CD4-positive, alpha-beta T cell treated with Interleukin-15 for 4 hours (primary cell): ENCODE measurements around the gene COL6A1.
"Not testable (repeated sequence)": the region's sequence is repeated elsewhere in the genome, so short reads cannot be mapped to it uniquely, and the experiment has no call there.

Experiments used
- DNase-seq: peaks from one replicate; pipeline ENCODE4 v3.0.0-alpha.2; 2020; ENCODE audit warnings: low spot score

The COL6A1 gene

DNA sequence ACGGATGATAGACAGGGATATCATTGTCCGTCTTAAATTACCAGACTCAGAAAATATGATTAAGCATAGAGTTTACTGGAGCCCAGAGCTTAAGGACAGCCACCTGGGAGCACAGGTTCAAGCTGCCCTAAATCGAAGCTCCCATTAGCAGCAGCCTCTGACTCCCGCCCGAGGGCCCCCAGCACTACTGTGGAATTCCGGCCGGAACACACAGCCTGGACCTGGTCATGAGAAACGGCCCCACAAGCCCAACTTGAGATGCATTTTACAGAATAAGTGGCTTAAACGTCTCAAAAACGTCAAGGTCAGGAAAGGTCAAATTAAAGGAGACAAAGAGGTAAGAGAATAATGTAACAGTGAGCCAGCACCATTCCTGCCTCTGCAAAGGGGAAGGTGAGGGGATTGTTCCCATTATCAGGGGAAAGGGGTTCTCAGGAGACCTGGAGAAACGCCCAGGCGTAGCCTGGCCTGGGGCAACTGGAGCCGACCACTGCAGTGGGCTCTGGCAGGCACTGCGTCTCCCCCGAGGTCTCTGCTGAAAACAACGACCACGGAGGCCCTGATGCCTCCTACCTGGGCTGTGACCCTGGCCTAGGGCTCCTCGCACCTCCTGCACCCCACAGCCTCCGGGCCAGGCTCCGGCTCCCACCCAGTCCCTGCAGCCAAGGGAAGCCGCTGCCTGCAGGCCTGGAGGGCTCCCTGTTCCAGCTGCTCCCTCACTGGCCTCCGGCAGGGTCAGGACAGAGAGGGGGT is 11.5 kb upstream of the COL6A1 start:
- DNase-seq, result no peak

DNA sequence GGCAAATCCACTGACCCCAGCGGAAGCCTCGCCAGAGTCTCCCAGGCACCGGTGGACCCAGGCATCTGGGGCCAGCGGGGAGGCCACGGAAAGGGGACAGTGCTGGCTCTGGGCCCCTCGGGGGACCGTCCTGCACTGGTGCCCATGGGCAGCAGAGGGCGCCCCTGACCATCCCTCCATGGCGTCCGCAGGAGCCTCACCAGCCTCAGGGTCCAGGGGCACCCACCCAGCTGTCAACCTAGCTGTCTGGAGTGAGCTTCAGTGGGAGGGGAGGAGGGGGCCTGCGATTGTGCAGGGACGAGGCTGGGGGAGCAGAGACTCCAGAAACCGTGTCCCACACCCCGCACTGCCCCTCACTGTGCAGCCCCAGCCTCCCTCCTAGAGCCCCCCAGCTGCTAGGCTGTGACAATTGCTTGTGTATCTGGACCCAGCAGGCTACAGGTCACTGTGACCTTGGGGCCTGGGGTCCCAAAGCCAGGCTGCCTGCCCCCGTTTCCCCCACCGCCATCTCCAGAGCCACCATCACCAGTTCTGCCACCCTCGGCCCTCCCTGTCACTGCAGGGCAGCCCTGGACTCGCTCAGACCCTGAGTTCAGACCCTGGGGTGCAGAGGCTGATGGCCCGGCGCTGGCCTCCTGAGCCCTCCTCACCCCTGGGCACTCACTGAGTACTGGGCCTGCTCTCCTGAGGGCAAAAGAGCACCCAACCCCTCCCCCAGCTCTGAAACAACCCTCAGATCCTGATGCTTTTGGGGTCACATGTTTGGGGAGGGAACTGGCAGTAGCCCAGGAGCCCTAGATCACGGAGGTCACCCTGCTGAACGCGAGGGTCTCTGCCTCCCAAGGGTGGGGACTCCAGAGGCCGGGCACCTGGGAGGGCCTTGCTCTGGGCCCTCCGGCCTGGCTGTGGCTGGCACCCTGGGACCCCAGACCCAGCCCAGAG is 10.6 kb upstream of the COL6A1 start:
- DNase-seq, result peak; percentile 28

DNA sequence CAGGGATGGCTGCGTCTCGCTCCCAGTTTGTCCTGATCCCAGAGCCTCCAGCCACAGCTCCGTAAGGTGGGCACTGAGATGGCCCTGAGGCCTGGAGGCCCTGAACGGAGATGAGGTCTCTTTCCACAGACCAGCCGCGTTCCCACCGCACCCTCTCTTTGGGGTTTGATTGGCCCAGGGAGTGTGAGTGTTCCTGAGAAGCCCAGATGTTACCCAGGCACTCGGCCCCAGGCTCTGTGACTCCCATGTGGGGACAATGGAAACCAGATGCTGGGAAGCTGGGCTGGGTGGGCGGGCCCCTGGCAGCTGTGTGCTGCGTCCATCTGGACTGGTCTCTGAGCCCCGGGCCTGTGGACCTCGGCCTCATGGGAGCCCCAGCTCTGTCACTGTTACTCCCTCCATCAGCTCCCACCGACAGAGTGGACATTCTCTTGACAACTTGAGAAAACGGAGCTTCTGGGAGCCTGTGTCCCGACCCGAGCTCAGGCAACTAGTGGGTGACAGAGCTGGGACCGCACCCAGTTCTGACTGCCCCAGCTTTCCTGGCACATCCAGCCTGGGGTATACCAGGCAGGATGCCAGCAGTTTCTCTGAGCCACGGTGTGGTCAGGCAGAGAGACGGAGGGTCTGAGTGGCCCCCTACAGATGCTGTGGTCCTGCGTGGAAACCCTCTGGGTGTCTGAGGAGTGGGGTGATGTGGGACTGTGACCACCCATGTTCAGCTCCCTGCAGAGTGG is 9.8 kb upstream of the COL6A1 start:
- DNase-seq, result no peak

DNA sequence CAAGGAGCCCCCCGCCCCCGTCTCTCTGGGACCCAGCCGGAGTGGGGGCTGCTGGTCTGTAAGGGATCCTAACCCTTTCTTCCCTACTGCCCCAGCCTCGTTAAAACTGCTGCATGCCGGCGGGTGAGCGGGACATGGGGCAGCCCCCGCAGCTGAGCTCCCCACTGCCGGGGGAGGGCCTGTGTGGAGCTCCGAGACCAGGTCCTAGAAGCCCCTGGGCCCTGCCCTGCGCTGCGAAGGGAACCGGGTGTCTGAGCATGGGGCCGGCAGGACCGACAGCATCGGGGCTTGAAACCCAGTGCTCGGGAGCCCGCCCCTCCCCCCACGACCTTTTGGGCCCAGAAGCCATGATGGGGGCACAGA is 9.2 kb upstream of the COL6A1 start:
- no peak for DNase-seq

DNA sequence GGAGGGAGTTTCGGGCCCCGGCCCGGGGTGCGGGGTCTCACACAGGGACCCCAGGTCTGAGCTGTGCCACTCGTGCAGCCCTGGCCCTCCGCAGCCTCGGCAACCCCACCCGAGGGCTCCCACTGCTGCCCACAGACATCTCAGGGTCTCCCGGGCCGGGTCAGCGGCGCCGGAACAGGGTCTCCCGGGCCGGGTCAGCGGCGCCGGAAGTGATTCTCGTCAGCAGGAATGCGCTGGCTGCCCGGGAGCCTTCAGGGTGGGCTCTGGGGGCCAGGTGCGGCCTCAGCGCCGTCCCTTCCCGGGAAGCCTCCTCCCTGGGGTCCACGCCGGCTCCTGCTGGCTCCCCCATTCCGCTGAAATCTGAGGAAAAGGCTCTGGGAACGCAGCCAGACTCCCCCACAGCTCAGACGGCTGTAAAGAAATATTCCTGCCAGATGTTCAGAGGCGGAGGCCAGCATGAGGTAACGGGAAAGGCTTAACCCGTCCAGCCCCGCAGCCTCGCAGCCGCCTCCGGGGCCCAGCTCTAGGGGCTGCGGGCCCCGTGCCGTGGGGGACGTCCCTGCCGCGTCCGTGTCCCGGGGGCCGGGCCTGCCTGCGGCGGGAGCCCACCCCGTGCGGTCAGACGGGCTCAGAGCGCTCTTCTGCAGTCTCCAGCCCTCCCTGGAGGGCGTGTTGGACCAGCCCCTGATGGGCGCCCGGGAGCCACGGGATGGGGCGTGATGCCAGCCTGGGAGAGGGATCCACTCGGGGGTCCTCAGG is 8.7 kb upstream of the COL6A1 start:
- no peak for DNase-seq

DNA sequence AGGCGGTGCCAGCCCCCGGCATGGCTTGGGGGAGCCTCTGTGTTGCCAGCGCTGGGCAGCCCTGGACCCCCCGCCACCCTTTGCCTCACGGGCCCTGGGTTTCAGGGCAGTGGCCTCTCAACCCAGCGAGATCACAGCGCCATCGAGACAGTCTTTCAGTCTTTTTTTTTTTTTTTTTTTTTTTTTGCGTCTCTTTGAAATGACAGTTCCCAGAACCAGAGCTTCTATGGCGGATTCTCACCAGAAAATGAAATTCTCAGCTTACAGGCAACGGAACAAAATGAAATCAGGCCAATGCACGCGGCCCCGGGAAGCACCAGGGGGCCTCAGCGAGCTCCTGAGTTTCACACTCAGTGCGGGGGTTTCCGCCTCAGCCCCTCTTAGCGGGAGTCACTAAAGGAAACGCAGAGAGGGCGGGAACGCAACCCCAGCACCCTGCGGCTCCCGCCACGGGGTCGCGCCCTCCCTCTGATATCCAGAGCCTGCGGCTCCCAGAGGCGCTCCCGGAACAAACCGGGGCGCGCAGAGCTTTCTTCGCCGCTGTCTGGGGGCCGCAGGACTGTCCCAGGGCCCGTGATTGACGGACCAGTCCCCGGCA is 8.0 kb upstream of the COL6A1 start:
- DNase-seq, result peak; percentile 79

DNA sequence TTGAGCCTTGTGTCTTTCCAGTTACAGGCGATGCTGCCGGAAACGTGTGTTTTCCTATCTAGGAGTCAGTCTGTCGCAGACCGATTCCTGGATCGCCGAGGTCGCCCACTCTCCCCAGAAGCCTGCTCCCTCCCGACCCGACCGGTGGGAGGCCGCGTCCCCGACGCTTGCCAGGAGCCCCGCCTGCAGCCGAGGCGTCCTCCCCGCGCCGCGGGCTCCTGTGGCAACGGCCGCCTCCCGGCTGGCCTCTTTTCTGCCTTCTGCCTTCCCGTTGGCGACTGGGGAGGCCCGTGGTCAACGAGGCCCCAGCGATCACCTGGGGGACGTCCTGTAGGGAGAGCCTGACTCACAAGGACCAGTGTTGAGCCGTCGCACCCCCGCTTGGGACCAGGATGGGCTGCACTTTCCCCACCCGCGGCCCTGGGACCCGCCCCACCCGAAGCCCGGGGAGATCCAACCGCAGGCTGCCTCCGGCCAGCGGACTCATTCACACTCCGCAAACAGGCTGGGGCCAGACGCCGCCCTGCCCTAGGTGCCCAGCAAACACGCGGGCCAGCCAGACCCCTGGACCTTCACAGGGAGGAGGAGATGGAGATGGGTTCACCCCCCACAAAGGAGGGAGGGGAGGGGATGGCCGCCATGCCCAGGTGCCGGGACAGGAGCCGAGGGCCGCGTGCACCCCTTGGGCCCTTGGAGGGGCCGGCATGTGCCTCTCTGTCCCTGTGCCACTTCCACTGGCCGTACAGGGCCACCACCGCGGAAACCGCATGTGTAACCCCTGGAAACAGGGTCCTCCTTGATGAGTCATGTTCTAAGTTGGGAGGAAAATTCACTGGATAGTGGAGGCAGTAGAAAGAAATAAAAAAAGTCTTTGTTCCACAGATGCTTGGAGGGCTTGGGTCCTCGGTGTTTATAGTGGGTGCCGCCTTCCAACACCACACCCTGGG is 7.2 kb upstream of the COL6A1 start:
- DNase-seq, result no peak

DNA sequence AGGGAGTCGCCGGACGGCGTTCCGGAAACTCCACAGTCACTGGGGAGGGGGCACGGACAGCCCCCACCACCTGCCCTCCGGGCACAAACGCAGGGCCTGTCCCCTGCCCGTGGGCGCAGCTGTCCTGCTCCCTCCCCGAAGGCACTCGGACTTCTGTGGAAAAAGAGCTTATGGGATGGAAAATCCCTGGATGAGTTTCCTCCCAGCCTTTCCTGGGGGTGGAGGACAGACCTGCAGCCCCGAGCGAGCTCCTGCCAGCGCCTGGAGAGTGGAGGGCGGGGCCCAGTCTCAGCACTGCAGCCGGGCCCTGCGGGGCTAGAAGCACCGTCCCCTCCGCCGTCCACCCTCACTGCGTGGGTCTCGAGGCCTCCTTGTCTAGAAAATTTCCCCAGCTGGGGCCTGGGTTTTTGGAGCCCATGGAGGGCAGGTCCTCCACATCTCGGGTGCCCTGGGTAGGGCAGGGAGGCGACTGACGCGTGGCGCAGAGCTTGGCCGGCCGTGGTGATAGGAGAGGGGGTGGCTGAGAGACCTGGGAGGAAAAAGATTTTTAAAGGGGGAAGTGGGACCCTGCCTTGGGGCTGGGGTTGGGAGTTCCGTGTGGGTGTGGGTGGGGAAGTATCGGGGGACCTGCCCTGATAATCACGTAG is 6.4 kb upstream of the COL6A1 start:
- no peak for DNase-seq

DNA sequence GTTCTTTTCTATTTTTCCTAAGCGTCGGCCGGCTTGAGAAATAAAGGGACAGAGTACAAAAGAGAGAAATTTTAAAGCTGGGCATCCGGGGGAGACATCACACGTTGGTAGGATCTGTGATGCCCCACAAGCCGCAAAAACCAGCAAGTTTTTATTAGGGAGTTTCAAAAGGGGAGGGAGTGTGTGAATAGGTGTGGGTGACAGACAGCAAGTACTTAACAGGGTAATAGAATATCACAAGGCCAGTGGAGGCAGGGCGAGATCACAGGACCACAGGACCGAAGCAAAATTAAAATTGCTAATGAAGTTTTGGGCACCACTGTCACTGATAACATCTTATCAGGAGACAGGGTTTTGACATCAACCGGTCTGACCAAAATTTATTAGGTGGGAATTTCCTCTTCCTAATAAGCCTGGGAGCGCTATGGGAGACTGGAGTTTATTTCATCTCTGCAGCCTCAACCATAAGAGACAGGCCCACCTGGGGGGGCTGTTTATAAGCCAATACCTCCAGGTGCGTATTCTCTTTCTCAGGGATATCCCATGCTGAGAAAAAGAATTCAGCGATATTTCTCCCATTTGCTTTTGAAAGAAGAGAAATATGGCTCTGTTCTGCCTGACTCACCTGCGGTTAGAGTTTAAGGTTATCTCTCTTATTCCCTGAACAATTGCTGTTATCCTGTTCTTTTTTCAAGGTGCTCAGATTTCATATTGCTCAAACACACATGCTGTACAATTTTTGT is 5.7 kb upstream of the COL6A1 start:
- not testable (repeated sequence) for DNase-seq

DNA sequence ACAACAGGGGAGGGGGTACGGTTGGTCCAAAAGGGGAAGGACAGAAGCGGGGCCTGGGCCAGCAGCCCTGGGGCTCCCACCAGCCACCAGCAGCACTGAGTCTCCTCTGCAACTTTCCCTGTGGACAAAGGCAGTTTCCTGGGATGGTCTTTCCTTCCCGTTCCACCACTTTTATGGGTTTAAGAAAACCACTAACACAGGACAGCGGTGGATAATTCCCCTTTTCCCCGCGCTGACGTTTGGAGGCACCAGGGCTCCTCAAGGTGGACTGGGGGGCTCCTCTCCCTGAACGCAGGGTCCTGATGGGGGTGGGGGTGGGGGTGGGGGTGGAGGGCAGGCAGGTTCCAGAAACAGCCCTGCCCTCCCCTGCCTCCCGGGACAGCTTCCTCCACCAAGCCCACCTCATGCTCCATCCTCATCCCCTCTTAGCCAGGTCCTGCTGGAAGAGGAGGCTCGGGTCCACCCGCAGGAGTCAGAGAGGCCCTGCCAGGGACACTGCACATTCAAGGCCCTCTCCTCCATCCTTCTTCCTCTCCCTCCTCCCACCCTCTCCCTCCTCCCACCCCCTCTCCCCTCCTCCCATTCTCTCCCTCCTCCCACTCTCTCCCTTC is 4.8 kb upstream of the COL6A1 start:
- DNase-seq, result no peak

DNA sequence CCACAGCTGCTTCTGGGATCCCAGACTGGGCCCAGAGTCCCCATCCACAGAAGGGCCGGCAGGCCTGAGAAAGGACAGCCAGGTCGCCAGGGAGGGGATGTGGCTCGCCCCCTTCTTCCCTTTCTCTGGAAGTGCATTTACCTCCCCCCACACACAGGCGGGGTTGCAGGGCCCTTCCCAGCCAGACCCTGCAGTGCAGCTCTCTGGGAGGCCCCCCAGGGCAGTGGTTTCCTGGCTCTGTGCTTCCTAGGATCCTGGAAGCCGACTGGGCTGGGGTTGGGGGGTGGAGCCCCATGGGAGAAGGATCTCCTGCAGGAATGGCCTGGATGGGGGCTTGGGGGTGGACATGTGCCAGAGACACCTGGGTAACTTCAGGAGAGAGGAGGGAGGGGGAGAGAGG is 4.2 kb upstream of the COL6A1 start:
- no peak for DNase-seq

DNA sequence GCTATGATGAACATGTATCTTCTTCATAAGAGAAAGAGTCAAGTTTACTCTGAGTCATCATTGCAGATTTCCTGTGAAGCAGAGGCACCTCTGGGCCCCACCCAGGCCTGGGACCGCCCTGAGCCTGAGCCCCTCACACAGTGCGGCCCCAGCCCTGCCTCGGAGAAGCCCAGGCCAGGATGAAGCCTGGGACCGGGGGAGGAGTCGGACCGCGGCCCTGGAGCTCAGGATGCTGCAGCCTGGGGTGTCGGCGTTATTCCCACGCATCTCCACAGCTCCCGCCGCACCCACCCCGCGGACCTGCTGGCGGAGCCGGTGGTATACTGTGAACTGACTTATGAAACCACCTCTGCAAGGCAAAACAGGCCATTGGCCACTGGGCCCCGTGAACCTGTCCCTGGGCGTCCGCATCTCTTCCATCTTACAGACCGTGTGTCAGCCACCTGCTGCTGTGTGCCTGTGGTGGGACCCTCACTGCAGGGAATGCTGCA is 2.4 kb upstream of the COL6A1 start:
- DNase-seq, result no peak

DNA sequence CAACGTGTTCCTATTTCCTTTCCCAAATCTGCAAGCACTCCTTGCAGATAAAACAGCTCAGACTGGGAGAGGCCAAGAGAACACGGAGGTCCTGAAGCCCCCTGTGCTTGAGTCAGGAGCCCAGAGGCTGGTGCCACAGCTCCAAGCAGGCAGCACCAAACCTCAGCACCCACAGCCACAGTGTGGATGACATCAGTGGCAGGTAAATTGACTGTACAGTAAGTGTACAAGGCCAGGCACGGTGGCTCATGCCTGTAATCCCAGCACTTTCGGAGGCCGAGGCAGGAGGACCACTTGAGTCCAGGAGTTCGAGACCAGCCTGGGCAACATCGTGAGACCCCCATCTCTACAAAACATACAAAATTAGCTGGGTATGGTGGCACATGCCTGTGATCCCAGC is 1.9 kb upstream of the COL6A1 start:
- no peak for DNase-seq

DNA sequence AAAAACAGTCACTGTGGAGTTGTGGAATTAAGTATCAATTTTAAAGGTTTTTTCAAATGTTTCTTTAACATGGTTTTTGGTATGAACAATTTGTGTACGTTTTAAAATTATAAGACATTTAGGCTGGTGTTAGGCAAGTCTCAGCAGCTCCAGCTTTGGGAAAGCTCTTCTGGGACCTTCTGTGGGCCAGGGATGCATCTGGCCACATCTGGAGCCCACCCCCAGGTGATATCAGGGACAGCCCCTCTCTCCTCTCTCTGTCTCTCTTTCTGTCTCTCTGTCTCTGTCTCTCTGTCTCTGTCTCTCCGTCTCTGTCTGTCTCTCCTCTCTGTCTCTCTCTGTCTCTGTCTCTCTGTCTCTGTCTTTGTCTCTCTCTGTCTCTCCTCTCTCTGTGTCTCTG is 1.3 kb upstream of the COL6A1 start:
- no peak for DNase-seq

DNA sequence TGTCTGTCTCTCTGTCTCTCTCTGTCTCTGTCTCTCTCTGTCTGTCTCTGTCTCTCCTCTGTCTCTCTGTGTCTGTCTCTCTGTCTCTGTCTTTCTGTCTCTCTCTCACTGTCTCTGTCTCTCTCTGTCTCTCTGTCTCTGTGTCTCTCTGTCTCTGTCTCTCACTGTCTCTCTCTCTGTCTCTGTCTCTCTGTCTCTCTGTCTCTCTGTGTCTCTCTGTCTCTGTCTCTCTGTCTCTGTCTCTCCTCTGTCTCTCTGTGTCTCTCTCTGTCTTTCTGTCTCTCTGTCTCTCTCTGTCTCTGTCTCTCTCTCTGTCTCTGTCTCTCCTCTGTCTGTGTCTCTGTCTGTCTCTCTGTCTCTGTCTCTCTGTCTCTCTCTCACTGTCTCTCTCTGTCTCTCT is 873 bp upstream of the COL6A1 start:
- no peak for DNase-seq

DNA sequence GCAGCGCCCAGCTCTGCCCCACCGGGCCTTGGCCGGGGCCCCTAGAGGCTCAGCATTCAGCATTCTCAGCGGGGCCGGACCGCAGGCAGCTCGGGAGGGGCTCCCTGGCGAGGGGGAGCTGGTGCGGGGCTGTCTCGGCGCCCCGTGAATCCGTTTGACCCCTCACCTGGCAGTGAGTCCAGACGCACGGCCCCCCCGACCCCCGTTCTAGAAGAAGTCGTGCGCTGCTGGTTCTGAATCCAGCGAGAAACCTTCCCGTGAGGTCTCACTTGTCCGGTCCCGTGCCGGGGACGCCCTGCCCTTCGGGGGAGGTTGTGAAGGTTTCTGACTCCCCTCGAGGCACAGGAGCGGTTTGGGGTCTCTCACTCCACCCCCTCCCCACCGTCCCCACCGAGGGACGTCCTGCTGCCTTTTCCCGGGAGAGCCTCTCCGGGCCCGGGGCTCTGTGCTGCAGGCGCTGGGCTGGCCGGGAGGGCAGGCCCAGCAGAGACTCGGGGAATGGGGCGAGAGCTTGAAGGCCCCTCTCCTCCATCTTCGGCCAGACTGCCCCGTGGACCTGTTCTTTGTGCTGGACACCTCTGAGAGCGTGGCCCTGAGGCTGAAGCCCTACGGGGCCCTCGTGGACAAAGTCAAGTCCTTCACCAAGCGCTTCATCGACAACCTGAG is 655 bp downstream of the COL6A1 start:
- DNase-seq, result no peak

DNA sequence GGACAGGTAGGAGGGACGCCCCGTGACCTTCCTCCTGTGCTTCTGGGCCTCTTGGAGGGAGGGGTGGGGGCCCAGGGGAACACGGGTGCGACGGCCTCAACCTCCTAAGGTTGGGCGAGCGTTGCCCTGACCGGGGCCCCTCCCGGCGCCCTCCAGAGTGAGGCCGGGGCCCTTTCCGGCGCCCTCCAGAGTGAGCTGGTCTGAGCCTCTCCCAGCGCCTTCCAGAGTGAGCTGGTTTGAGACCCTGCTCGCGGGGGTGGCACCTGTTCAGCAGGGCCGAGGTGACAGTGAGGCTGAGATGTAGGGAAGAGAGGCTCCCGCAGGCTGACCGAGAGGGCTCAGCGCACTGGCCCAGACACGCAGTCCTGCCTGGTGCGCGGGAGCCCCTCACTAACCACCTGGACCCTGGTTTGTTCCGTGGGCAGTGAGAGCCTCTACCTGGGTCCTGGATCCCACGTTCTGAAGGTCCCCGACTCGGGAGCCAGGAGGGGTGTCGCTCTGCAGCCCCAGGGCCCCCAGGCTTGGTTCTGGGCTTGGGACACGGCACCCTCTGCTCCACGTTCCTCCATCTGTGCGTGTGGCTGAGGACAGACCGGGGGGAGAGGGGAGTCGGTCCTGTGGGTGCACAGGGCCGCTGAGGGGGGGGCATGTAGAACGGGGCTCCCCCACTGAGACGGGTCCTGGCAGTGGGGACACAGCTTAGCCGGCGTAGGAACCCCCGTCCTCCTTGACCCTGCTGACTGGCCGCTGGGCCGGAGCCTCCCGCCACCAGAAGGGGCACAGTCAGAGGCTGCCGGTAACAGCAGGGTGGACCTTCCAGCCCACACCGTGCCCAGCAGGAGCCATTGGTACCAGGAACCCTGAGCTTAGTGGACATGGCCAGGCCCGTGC is 1.4 kb downstream of the COL6A1 start:
- DNase-seq, result no peak
